GM06990 (cell line): ENCODE results near the gene HSD17B2.

Experiments
- DNase-seq: peaks from one replicate; pipeline ENCODE4 v3.0.0-alpha.2; 2011; ENCODE audit not compliant: insufficient read length; ENCODE audit errors: extremely low read depth
- H3K27me3 ChIP-seq: replicated peaks from 2 replicates; pipeline ENCODE4 v1.6.0; 2011; ENCODE audit warnings: low read length; ENCODE audit not compliant: control insufficient read depth, insufficient read depth
- H3K36me3 ChIP-seq: 2 replicates; pipeline ENCODE4 v1.5.1; 2011; ENCODE audit warnings: low read length; ENCODE audit not compliant: control insufficient read depth, insufficient read depth
- H3K4me3 ChIP-seq: replicated peaks from 2 replicates; pipeline ENCODE4 v1.5.1; 2011; ENCODE audit warnings: low read depth, mild to moderate bottlenecking, control low read depth, low read length
- CTCF ChIP-seq: IDR thresholded peaks from 2 replicates; pipeline ENCODE4 v1.5.1; 2011; ENCODE audit warnings: low read length, control low read depth, mild to moderate bottlenecking, inconsistent platforms; ENCODE audit not compliant: insufficient read depth, poor library complexity, severe bottlenecking

Gene HSD17B2

GRCh38 chr16:82146556-82146955 lies 111.5 kb downstream of the HSD17B2 start:
- no peak for DNase-seq
- Histone ChIP-seq H3K4me3 (no peak overlapping the region), H3K27me3 (no peaks in the 10 kb centered on the region), H3K36me3 (peaks cover 4% of the 10 kb centered on the region; the same call in 1 of the 2 replicates)
- no peak for TF ChIP-seq CTCF

GRCh38 chr16:82146957-82147356 lies 111.9 kb downstream of the HSD17B2 start:
- no peaks in the 10 kb centered on the region for H3K27me3 ChIP-seq
- TF ChIP-seq CTCF = no peak
- H3K4me3 ChIP-seq = no peak overlapping the region
- H3K36me3 ChIP-seq = peaks cover 4% of the 10 kb centered on the region; the same call in 1 of the 2 replicates
- no peak for DNase-seq

GRCh38 chr16:82147546-82147945 lies 112.5 kb downstream of the HSD17B2 start:
- H3K36me3 ChIP-seq = peaks cover 4% of the 10 kb centered on the region; the same call in 1 of the 2 replicates
- no peak for TF ChIP-seq CTCF
- no peak overlapping the region for H3K4me3 ChIP-seq
- no peak for DNase-seq
- no peaks in the 10 kb centered on the region for H3K27me3 ChIP-seq
